OCI-LY7 (cell line): ENCODE measurements around the gene SLC25A21. TPM values are rescaled to one million over a fixed set of nuclear protein-coding genes. Genes with fewer than 3 reads are reported as not detected.

ENCODE experiments used
- BruUV-seq: library from RNA; stranded (reverse); fragments of 400-500 nt; replicated peaks from 2 replicates; lab custom pipeline; 2021; lab: Mats Ljungman, UMichigan
- CTCF ChIA-PET: fragments of 300-600 bp; sonication (Branson Sonifier 250); formaldehyde crosslinking; loops from one replicate; lab custom pipeline; 2022; ENCODE audit warnings: antibody characterized with exemption; ENCODE audit not compliant: unreplicated experiment; lab: Charles Lee
- POLR2A ChIA-PET: fragments of 300-600 bp; sonication (Branson Sonifier 250); formaldehyde crosslinking; loops from one replicate; lab custom pipeline; 2022; ENCODE audit warnings: antibody characterized with exemption; lab: Charles Lee
- DNase-seq: peaks from one replicate; pipeline ENCODE4 v3.0.0-alpha.2; 2015; ENCODE audit warnings: low spot score
- H2AFZ ChIP-seq: fragments of 200-600 bp; sonication (generic), shearing (Covaris generic); 2 replicates; pipeline ENCODE4 v1.6.1; 2014; ENCODE audit warnings: mild to moderate bottlenecking, antibody characterized with exemption, low read length, moderate library complexity
- H3K27ac ChIP-seq: fragments of 200-600 bp; sonication (generic); 2 replicates; pipeline ENCODE4 v1.5.1; 2014; ENCODE audit warnings: mixed run types, low read depth, mild to moderate bottlenecking, moderate library complexity, low read length, inconsistent platforms; ENCODE audit not compliant: poor library complexity, severe bottlenecking
- H3K36me3 ChIP-seq: fragments of 200-600 bp; sonication (generic); 2 replicates; pipeline ENCODE4 v1.6.1; 2014; ENCODE audit warnings: mild to moderate bottlenecking, antibody characterized with exemption, low read length, moderate library complexity, mixed read lengths; ENCODE audit not compliant: insufficient read depth
- H3K4me1 ChIP-seq: fragments of 200-600 bp; sonication (generic); 2 replicates; pipeline ENCODE4 v1.5.1; 2014; ENCODE audit warnings: mild to moderate bottlenecking, low read length; ENCODE audit not compliant: insufficient read depth, poor library complexity, severe bottlenecking
- H3K4me2 ChIP-seq: fragments of 200-600 bp; sonication (generic); 2 replicates; pipeline ENCODE4 v1.6.1; 2014; ENCODE audit warnings: mild to moderate bottlenecking, low read length
- H3K4me3 ChIP-seq: fragments of 200-600 bp; sonication (generic); 2 replicates; pipeline ENCODE4 v1.5.1; 2014; ENCODE audit warnings: mild to moderate bottlenecking, low read depth, low read length; ENCODE audit not compliant: poor library complexity, severe bottlenecking
- H3K79me2 ChIP-seq: fragments of 200-600 bp; sonication (generic); 2 replicates; pipeline ENCODE4 v1.6.1; 2016; ENCODE audit warnings: low read depth, mild to moderate bottlenecking, low read length, moderate library complexity, mixed read lengths; ENCODE audit not compliant: insufficient read depth
- H3K9me2 ChIP-seq: fragments of 200-600 bp; sonication (generic); 2 replicates; pipeline ENCODE4 v1.6.1; 2016; ENCODE audit warnings: mild to moderate bottlenecking, low read length, mixed read lengths; ENCODE audit not compliant: insufficient read depth
- H3K9me3 ChIP-seq: fragments of 200-600 bp; sonication (generic); 2 replicates; pipeline ENCODE4 v1.6.1; 2014; ENCODE audit warnings: mild to moderate bottlenecking, mixed run types, low read length, mixed read lengths
- H4K20me1 ChIP-seq: fragments of 200-600 bp; sonication (generic); 2 replicates; pipeline ENCODE4 v1.6.1; 2014; ENCODE audit warnings: mild to moderate bottlenecking, antibody characterized with exemption, low read length, moderate library complexity, mixed read lengths; ENCODE audit not compliant: insufficient read depth
- CTCF ChIP-seq: fragments of 200-600 bp; sonication (generic); conservative IDR thresholded peaks from 2 replicates; pipeline ENCODE4 v1.5.1; 2014; ENCODE audit warnings: mild to moderate bottlenecking, antibody characterized with exemption, low read length, moderate library complexity, mixed read lengths
- EZH2phosphoT487 ChIP-seq: fragments of 200-600 bp; sonication (generic); IDR thresholded peaks from 2 replicates; pipeline ENCODE4 v1.6.1; 2018; ENCODE audit warnings: low read depth, borderline replicate concordance, mild to moderate bottlenecking, mixed run types, antibody characterized with exemption, low read length, moderate library complexity, mixed read lengths
- intact Hi-C: fragments of 100-400 bp; cut with micrococcal nuclease; formaldehyde crosslinking; loops from one replicate; pipeline ENCODE4 v1.10.0; 2022; ENCODE audit not compliant: unreplicated experiment
- total RNA-seq, 2 experiments: library from RNA; depleted of rRNA in 1 of 2; stranded (reverse); fragments of >200 nt in 1 of 2; shearing (Covaris generic) in 1 of 2; gene quantifications; 2 replicates each; pipeline ENCODE4 v1.2.3, GENCODE V29; 2014 to 2022

The SLC25A21 gene
- total RNA-seq, 2 experiments from 2014 or later: not detected

GRCh38 chr14:36925094-36925493 is 247.3 kb downstream of the SLC25A21 start:
- ChIA-PET POLR2A (no interaction called here), CTCF (no interaction called here)
- Histone ChIP-seq H3K4me3 (no peak overlapping the region), H3K36me3 (no peaks in the 10 kb centered on the region), H2AFZ (no peak overlapping the region), H3K79me2 (no peaks in the 10 kb centered on the region), H3K4me1 (no peaks in the 10 kb centered on the region), H4K20me1 (no peaks in the 10 kb centered on the region), H3K9me2 (no peaks in the 10 kb centered on the region), H3K4me2 (no peak overlapping the region), H3K9me3 (no peaks in the 10 kb centered on the region), H3K27ac (no peak overlapping the region)
- no TSS peak for BruUV-seq
- intact Hi-C loops: no loop called here
- no peak for DNase-seq
- TF ChIP-seq CTCF: no peak
- TF ChIP-seq EZH2phosphoT487: no peak

- intact Hi-C loops: no loop called here
- Histone ChIP-seq H3K4me3 (no peak overlapping the region), H3K4me2 (no peak overlapping the region), H3K4me1 (no peaks in the 10 kb centered on the region), H3K9me2 (no peaks in the 10 kb centered on the region), H3K36me3 (no peaks in the 10 kb centered on the region), H4K20me1 (no peaks in the 10 kb centered on the region), H2AFZ (no peak overlapping the region), H3K27ac (no peak overlapping the region), H3K79me2 (no peaks in the 10 kb centered on the region), H3K9me3 (no peaks in the 10 kb centered on the region)
- BruUV-seq: no TSS peak
- ChIA-PET CTCF (no interaction called here), POLR2A (interaction anchor here (0.6 kb wide), 1 partner anchor 181 kb away, joined by 4 read pairs; no protein-coding TSS in a partner anchor)
- no peak for TF ChIP-seq EZH2phosphoT487
- TF ChIP-seq CTCF: no peak
- no peak for DNase-seq
These were observed 255.7 kb downstream of the SLC25A21 start for GRCh38 chr14:36916668-36917067.

- no peak for TF ChIP-seq CTCF
- TF ChIP-seq EZH2phosphoT487: no peak
- Histone ChIP-seq H4K20me1 (no peaks in the 10 kb centered on the region), H3K9me3 (no peaks in the 10 kb centered on the region), H3K9me2 (no peaks in the 10 kb centered on the region), H3K27ac (no peak overlapping the region), H3K4me3 (no peak overlapping the region), H3K36me3 (no peaks in the 10 kb centered on the region), H3K4me2 (no peak overlapping the region), H2AFZ (no peak overlapping the region), H3K4me1 (no peaks in the 10 kb centered on the region), H3K79me2 (no peaks in the 10 kb centered on the region)
- no TSS peak for BruUV-seq
- ChIA-PET CTCF (no interaction called here), POLR2A (interaction anchor here (0.7 kb wide), 1 partner anchor 17 kb away, joined by 3 read pairs; no protein-coding TSS in a partner anchor)
- DNase-seq: no peak
- intact Hi-C loops: no loop called here
These were observed 257.3 kb downstream of the SLC25A21 start for GRCh38 chr14:36915081-36915480.
